Measurements from ENCODE around the gene CYP2U1. TPM values are rescaled to one million over a fixed set of nuclear protein-coding genes. Genes with fewer than 3 reads are reported as not detected.

Gene CYP2U1
- polyA plus RNA-seq, 1 of the 3 experiments (the other 2 are of a cell fraction), result 2.0 TPM

GRCh38 chr4:107900508-107900907, 30.8 kb upstream of the CYP2U1 start (continued):
- TF ChIP-seq, protein P1, sequence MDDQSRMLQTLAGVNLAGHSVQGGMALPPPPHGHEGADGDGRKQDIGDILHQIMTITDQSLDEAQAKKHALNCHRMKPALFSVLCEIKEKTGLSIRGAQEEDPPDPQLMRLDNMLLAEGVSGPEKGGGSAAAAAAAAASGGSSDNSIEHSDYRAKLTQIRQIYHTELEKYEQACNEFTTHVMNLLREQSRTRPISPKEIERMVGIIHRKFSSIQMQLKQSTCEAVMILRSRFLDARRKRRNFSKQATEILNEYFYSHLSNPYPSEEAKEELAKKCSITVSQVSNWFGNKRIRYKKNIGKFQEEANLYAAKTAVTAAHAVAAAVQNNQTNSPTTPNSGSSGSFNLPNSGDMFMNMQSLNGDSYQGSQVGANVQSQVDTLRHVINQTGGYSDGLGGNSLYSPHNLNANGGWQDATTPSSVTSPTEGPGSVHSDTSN (IDR thresholded peaks at IDR 0.05), result no peak
- no peak for TF ChIP-seq ELF1 (IDR thresholded peaks at IDR 0.05)
- TF ChIP-seq RCOR1 (IDR thresholded peaks at IDR 0.05; ENCODE audit: low read length), result no peak

DNA sequence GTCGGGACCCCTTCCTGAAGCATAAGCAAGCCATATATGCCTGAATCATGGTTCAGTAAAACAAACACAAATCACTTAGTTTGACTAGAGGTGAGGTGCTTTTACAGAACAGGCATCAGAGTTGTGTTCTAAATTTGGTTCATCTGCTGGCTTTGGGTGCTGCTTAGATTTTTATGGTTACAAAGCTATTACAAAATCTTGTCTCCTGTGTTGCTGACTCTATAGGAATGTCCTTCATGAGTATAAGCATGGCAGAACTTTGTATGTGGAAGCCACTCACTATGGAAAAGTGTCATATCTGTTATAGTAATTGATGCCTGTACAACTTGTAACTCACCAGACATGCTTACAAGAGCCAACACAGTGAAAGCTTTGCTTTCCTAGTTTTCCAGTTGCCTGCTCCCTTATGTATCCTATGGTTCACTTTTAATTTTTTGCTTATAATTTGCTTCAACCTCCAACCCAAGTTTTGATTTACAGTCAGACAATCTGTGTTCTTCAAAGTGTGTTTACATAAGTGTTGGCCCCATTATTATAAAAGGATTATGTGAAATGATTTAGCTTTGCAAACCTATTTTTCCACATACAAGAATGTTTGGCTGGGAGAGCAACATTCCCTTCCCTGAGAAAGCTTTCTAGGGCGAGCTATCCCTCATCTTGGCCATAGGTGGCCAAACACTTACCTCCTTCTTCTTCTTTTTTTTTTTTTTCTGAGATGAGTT, 30.0 kb upstream of the CYP2U1 start:
- Histone ChIP-seq H3K79me2 (ENCODE audit: insufficient read depth) (no peaks in the 10 kb centered on the region), H4K20me1 (ENCODE audit: insufficient read depth) (no peaks in the 10 kb centered on the region), H3K27ac (ENCODE audit: low read depth in 2 of 2, low read length in 1 of 2) (no peak overlapping the region), H3K9ac (no peak overlapping the region), H2AFZ (ENCODE audit: low read depth) (no peak overlapping the region), H3K9me3 (no peaks in the 10 kb centered on the region), H3K4me3 (ENCODE audit: low read depth in 2 of 2, low read length in 1 of 2) (no peak overlapping the region), H3K4me1 (ENCODE audit: control insufficient read depth in 1 of 2, insufficient read depth in 2 of 2, low read depth in 1 of 2, low read length in 1 of 2) (no peaks in the 10 kb centered on the region), H3F3A (replicated peaks; ENCODE audit: insufficient read depth) (peaks cover 2% of the 10 kb centered on the region), H3K9me2 (no peaks in the 10 kb centered on the region), H3K4me2 (no peak overlapping the region), H3K27me3 (ENCODE audit: insufficient read depth) (no peaks in the 10 kb centered on the region; the same call in 1 of the 2 replicates), H3K36me3 (replicated peaks in 1 of 2; ENCODE audit: control insufficient read depth in 1 of 2, insufficient read depth in 2 of 2, low read length in 1 of 2) (no peaks in the 10 kb centered on the region)
- CTCF ChIA-PET, result interaction anchor here (0.6 to 2.3 kb wide), 3 partner anchors 11 to 454 kb away, joined by 3 to 9 read pairs (median 5); no protein-coding TSS in a partner anchor
- POLR2A ChIA-PET, result no interaction called here
- DNase-seq, result no peak
- WGBS (ENCODE audit: low lambda C conversion rate), result 7% methylated on average over 2 of the region's 2 CpGs
- TF ChIP-seq, protein P2, sequence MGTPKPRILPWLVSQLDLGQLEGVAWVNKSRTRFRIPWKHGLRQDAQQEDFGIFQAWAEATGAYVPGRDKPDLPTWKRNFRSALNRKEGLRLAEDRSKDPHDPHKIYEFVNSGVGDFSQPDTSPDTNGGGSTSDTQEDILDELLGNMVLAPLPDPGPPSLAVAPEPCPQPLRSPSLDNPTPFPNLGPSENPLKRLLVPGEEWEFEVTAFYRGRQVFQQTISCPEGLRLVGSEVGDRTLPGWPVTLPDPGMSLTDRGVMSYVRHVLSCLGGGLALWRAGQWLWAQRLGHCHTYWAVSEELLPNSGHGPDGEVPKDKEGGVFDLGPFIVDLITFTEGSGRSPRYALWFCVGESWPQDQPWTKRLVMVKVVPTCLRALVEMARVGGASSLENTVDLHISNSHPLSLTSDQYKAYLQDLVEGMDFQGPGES (IDR thresholded peaks at IDR 0.05; ENCODE audit: low read depth, low read length), result no peak
- no peak for TF ChIP-seq FOXJ3 (CRISPR knock-in tag; IDR thresholded peaks at IDR 0.05)
- no peak for TF ChIP-seq MXI1 (IDR thresholded peaks at IDR 0.05; ENCODE audit: low read depth, low read length)
- TF ChIP-seq REST (IDR thresholded peaks at IDR 0.05; ENCODE audit: low read depth, low read length), result no peak
- TF ChIP-seq SMC3 (IDR thresholded peaks at IDR 0.05; ENCODE audit: low read depth, low read length), result no peak
- no peak for TF ChIP-seq FOSL2 (IDR thresholded peaks at IDR 0.05; ENCODE audit: borderline replicate concordance, low read depth)
- no peak for TF ChIP-seq JUND (IDR thresholded peaks at IDR 0.05)
- no peak for TF ChIP-seq NRF1 (IDR thresholded peaks at IDR 0.05; ENCODE audit: low read depth, low read length)
- no peak for TF ChIP-seq EZH2phosphoT487 (IDR thresholded peaks at IDR 0.05; ENCODE audit: borderline replicate concordance, low read depth)
- no peak for TF ChIP-seq GATA2 (CRISPR knock-in tag; IDR thresholded peaks at IDR 0.05)
- TF ChIP-seq ZBTB33 (IDR thresholded peaks at IDR 0.05; ENCODE audit: borderline replicate concordance, low read depth), result no peak
- TF ChIP-seq MAX (IDR thresholded peaks at IDR 0.05; ENCODE audit: low read depth), result no peak
- TF ChIP-seq TAF1 (IDR thresholded peaks at IDR 0.05; ENCODE audit: borderline replicate concordance, low read depth, low read length), result no peak
- TF ChIP-seq, protein P3, sequence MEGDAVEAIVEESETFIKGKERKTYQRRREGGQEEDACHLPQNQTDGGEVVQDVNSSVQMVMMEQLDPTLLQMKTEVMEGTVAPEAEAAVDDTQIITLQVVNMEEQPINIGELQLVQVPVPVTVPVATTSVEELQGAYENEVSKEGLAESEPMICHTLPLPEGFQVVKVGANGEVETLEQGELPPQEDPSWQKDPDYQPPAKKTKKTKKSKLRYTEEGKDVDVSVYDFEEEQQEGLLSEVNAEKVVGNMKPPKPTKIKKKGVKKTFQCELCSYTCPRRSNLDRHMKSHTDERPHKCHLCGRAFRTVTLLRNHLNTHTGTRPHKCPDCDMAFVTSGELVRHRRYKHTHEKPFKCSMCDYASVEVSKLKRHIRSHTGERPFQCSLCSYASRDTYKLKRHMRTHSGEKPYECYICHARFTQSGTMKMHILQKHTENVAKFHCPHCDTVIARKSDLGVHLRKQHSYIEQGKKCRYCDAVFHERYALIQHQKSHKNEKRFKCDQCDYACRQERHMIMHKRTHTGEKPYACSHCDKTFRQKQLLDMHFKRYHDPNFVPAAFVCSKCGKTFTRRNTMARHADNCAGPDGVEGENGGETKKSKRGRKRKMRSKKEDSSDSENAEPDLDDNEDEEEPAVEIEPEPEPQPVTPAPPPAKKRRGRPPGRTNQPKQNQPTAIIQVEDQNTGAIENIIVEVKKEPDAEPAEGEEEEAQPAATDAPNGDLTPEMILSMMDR (IDR thresholded peaks at IDR 0.05), result no peak
- no peak for TF ChIP-seq TCF12 (IDR thresholded peaks at IDR 0.05)
- TF ChIP-seq NFIC (IDR thresholded peaks at IDR 0.05; ENCODE audit: borderline replicate concordance), result no peak
- TF ChIP-seq RXRA (IDR thresholded peaks at IDR 0.05; ENCODE audit: borderline replicate concordance, low read depth), result no peak
